ENCODE data around the gene SLC39A6.
"Not testable (repeated sequence)": the region's sequence is repeated elsewhere in the genome, so short reads cannot be mapped to it uniquely, and the experiment has no call there.

The SLC39A6 gene

DNA sequence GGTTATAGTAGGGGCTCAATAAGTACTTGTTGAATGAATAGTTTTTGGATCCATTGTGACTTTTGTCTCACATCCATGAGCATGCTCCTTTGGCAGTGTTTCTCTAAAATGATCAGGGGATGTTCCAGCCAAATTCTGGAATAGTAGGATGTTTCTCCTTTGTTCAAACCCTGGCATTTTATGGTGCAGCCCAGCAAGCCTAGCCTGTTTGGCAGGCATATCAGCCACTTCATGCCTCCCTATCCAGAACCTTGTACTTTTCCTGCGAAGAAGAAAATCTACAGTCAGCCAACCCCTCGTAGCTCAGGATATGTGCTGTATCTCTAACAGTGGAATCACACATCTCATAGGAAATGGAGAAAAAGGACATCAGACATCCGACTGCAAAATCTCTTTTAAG lies 34.7 kb downstream of the SLC39A6 start:
- no peaks in the 10 kb centered on the region for H3K79me2 ChIP-seq (ENCODE audit: control insufficient read depth, insufficient read depth, low read length)

DNA sequence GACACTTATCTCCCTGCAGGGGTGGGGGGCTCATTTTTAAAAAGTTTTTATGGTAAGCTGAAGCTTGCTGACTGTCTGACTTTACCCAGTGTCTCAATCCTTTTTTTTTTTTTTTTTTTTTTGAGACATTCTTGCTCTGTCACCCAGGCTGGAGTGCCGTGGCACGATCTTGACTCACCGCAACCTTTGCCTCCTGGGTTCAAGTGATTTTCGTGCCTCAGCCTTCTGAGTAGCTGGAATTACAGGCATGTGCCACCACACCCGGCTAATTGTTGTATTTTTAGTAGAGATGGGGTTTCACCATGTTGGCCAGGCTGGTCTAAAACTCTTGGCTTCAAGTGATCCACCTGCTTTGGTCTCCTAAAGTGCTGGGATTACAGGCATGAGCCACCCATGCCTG lies 37.0 kb downstream of the SLC39A6 start:
- not testable (repeated sequence) for H3K18ac ChIP-seq (ENCODE audit: low read length); H3K4me1 ChIP-seq (ENCODE audit: control insufficient read depth, low read depth, low read length); H3K4me3 ChIP-seq (ENCODE audit: low read length); H3K79me2 ChIP-seq (ENCODE audit: control insufficient read depth, insufficient read depth, low read length); H2BK5ac ChIP-seq (ENCODE audit: low read length); H3K27ac ChIP-seq (ENCODE audit: low read depth, low read length); DNase-seq; H3K9ac ChIP-seq (ENCODE audit: low read length); H3K23ac ChIP-seq (ENCODE audit: low read length); H3K79me1 ChIP-seq (ENCODE audit: low read length); H2BK120ac ChIP-seq (ENCODE audit: low read depth, low read length); H3K56ac ChIP-seq (ENCODE audit: low read length); H2BK15ac ChIP-seq (replicated peaks; ENCODE audit: low read depth); H3K4ac ChIP-seq (ENCODE audit: low read depth, low read length); H4K8ac ChIP-seq (ENCODE audit: low read depth, low read length); H2AK5ac ChIP-seq (ENCODE audit: low read length); H4K5ac ChIP-seq (ENCODE audit: low read length); H3K36me3 ChIP-seq (ENCODE audit: control insufficient read depth, insufficient read depth, low read length); H3K27me3 ChIP-seq (ENCODE audit: insufficient read depth, low read length, poor library complexity); H3K4me2 ChIP-seq (ENCODE audit: low read length)
- no CpG with 5 or more reads among the region's 5 CpGs for WGBS (ENCODE audit: extremely low coverage, insufficient coverage, low lambda C conversion rate)

More for the DNA sequence above, 34.7 kb downstream of the SLC39A6 start:
- no peak overlapping the region for H2BK120ac ChIP-seq (ENCODE audit: low read depth, low read length)
- H3K36me3 ChIP-seq (ENCODE audit: control insufficient read depth, insufficient read depth, low read length), result no peaks in the 10 kb centered on the region
- H2BK5ac ChIP-seq (ENCODE audit: low read length), result no peak overlapping the region
- no CpG with 5 or more reads among the region's 3 CpGs for WGBS (ENCODE audit: extremely low coverage, insufficient coverage, low lambda C conversion rate)
- H3K4me1 ChIP-seq (ENCODE audit: control insufficient read depth, low read depth, low read length), result no peaks in the 10 kb centered on the region
- H3K18ac ChIP-seq (ENCODE audit: low read length), result no peak overlapping the region
- no peak for DNase-seq
- H4K8ac ChIP-seq (ENCODE audit: low read depth, low read length), result no peak overlapping the region
- H3K23ac ChIP-seq (ENCODE audit: low read length), result no peak overlapping the region
- H4K5ac ChIP-seq (ENCODE audit: low read length), result no peak overlapping the region
- H3K27ac ChIP-seq (ENCODE audit: low read depth, low read length), result no peak overlapping the region
- no peak overlapping the region for H2AK5ac ChIP-seq (ENCODE audit: low read length)
- no peak overlapping the region for H2BK15ac ChIP-seq (replicated peaks; ENCODE audit: low read depth)
- H3K79me1 ChIP-seq (ENCODE audit: low read length), result no peaks in the 10 kb centered on the region
- no peak overlapping the region for H3K56ac ChIP-seq (ENCODE audit: low read length)
- no peak overlapping the region for H3K9ac ChIP-seq (ENCODE audit: low read length)
- H3K4me3 ChIP-seq (ENCODE audit: low read length), result no peak overlapping the region
- no peak overlapping the region for H3K4me2 ChIP-seq (ENCODE audit: low read length)
- H3K4ac ChIP-seq (ENCODE audit: low read depth, low read length), result no peak overlapping the region
- no peaks in the 10 kb centered on the region for H3K27me3 ChIP-seq (ENCODE audit: insufficient read depth, low read length, poor library complexity)

- no peak overlapping the region for H2BK120ac ChIP-seq (ENCODE audit: low read depth, low read length)
- H3K36me3 ChIP-seq (ENCODE audit: control insufficient read depth, insufficient read depth, low read length), result no peaks in the 10 kb centered on the region
Measured at GRCh38 chr18:36089001-36089400, 40.1 kb downstream of the SLC39A6 start.

DNA sequence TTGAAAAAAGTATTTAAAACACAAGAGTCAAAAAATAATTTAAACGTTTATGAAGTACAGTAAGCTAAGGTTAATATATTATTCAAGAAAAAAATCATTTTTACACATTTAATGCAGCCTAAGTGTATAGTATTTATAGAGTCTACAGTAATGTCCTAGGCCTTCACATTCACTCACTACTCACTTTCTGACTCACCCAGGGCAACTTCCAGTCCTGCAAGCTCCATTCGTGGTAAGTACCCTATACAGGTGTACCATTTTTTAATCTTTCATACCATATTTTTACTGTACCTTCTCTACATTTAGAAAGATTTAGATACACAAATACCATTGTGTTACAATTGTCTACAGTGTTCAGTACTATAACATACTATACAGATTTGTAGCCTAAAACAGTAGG lies 40.9 kb downstream of the SLC39A6 start:
- H3K23ac ChIP-seq (ENCODE audit: low read length), result no peak overlapping the region
- H3K56ac ChIP-seq (ENCODE audit: low read length), result no peak overlapping the region
- no peak overlapping the region for H4K5ac ChIP-seq (ENCODE audit: low read length)
- no peak overlapping the region for H2BK120ac ChIP-seq (ENCODE audit: low read depth, low read length)
- no peak overlapping the region for H3K4me2 ChIP-seq (ENCODE audit: low read length)
- H3K4me3 ChIP-seq (ENCODE audit: low read length), result no peak overlapping the region
- H4K8ac ChIP-seq (ENCODE audit: low read depth, low read length), result no peak overlapping the region
- H3K9ac ChIP-seq (ENCODE audit: low read length), result no peak overlapping the region
- no peak overlapping the region for H2BK15ac ChIP-seq (replicated peaks; ENCODE audit: low read depth)
- H3K79me1 ChIP-seq (ENCODE audit: low read length), result no peaks in the 10 kb centered on the region
- no peak overlapping the region for H3K18ac ChIP-seq (ENCODE audit: low read length)
- H3K79me2 ChIP-seq (ENCODE audit: control insufficient read depth, insufficient read depth, low read length), result no peaks in the 10 kb centered on the region
- no peak for DNase-seq
- no peaks in the 10 kb centered on the region for H3K27me3 ChIP-seq (ENCODE audit: insufficient read depth, low read length, poor library complexity)
- no CpG with 5 or more reads among the region's 2 CpGs for WGBS (ENCODE audit: extremely low coverage, insufficient coverage, low lambda C conversion rate)
- H3K4me1 ChIP-seq (ENCODE audit: control insufficient read depth, low read depth, low read length), result no peaks in the 10 kb centered on the region
- no peaks in the 10 kb centered on the region for H3K36me3 ChIP-seq (ENCODE audit: control insufficient read depth, insufficient read depth, low read length)
- H2BK5ac ChIP-seq (ENCODE audit: low read length), result no peak overlapping the region
- no peak overlapping the region for H2AK5ac ChIP-seq (ENCODE audit: low read length)
- no peak overlapping the region for H3K4ac ChIP-seq (ENCODE audit: low read depth, low read length)
- no peak overlapping the region for H3K27ac ChIP-seq (ENCODE audit: low read depth, low read length)

More at GRCh38 chr18:36089001-36089400, 40.1 kb downstream of the SLC39A6 start:
- Histone ChIP-seq H3K56ac (ENCODE audit: low read length) (no peak overlapping the region), H2BK5ac (ENCODE audit: low read length) (no peak overlapping the region), H2BK15ac (replicated peaks; ENCODE audit: low read depth) (no peak overlapping the region), H2AK5ac (ENCODE audit: low read length) (no peak overlapping the region), H3K4me2 (ENCODE audit: low read length) (no peak overlapping the region), H3K18ac (ENCODE audit: low read length) (no peak overlapping the region), H3K27me3 (ENCODE audit: insufficient read depth, low read length, poor library complexity) (no peaks in the 10 kb centered on the region), H3K4ac (ENCODE audit: low read depth, low read length) (no peak overlapping the region), H4K8ac (ENCODE audit: low read depth, low read length) (no peak overlapping the region), H3K4me3 (ENCODE audit: low read length) (no peak overlapping the region), H3K79me2 (ENCODE audit: control insufficient read depth, insufficient read depth, low read length) (no peaks in the 10 kb centered on the region), H4K5ac (ENCODE audit: low read length) (no peak overlapping the region), H3K4me1 (ENCODE audit: control insufficient read depth, low read depth, low read length) (no peaks in the 10 kb centered on the region), H3K9ac (ENCODE audit: low read length) (no peak overlapping the region), H3K27ac (ENCODE audit: low read depth, low read length) (no peak overlapping the region), H3K23ac (ENCODE audit: low read length) (no peak overlapping the region), H3K79me1 (ENCODE audit: low read length) (no peaks in the 10 kb centered on the region)
- WGBS (ENCODE audit: extremely low coverage, insufficient coverage, low lambda C conversion rate), result no CpG with 5 or more reads among the region's 6 CpGs
- DNase-seq, result no peak

DNA sequence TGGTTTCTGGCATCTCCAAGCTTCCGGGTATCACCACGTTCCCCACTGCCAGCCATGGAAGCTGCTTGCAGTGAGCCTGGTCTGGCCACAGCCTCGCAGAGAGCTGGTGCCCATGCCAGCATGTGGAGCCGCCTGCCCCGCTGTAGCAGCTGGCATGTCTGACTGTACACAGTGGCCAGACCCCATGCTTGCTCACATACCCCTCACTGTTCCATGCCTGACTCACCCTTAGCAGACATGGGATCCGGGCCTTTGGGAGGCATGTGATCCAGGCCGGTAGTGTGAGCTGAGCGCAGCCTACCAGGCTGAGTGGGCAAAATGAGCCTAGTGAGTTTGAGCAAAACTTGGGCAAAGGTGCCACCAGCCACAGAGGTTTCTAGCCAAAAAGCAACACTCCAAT lies 43.0 kb downstream of the SLC39A6 start:
- no peak for DNase-seq
- no peak overlapping the region for H3K9ac ChIP-seq (ENCODE audit: low read length)
- H3K27me3 ChIP-seq (ENCODE audit: insufficient read depth, low read length, poor library complexity), result no peaks in the 10 kb centered on the region
- H2BK15ac ChIP-seq (replicated peaks; ENCODE audit: low read depth), result no peak overlapping the region
- no peak overlapping the region for H3K27ac ChIP-seq (ENCODE audit: low read depth, low read length)
- H3K4me2 ChIP-seq (ENCODE audit: low read length), result no peak overlapping the region
- H3K23ac ChIP-seq (ENCODE audit: low read length), result no peak overlapping the region
- no peak overlapping the region for H3K18ac ChIP-seq (ENCODE audit: low read length)
- no peaks in the 10 kb centered on the region for H3K79me1 ChIP-seq (ENCODE audit: low read length)
- no peak overlapping the region for H2AK5ac ChIP-seq (ENCODE audit: low read length)
- H3K4me3 ChIP-seq (ENCODE audit: low read length), result no peak overlapping the region
- no peak overlapping the region for H3K56ac ChIP-seq (ENCODE audit: low read length)
- no peak overlapping the region for H2BK5ac ChIP-seq (ENCODE audit: low read length)
- no peak overlapping the region for H2BK120ac ChIP-seq (ENCODE audit: low read depth, low read length)
- H4K5ac ChIP-seq (ENCODE audit: low read length), result no peak overlapping the region
- H3K79me2 ChIP-seq (ENCODE audit: control insufficient read depth, insufficient read depth, low read length), result no peaks in the 10 kb centered on the region
- H3K4me1 ChIP-seq (ENCODE audit: control insufficient read depth, low read depth, low read length), result no peaks in the 10 kb centered on the region
- no CpG with 5 or more reads among the region's 8 CpGs for WGBS (ENCODE audit: extremely low coverage, insufficient coverage, low lambda C conversion rate)
- H3K36me3 ChIP-seq (ENCODE audit: control insufficient read depth, insufficient read depth, low read length), result no peaks in the 10 kb centered on the region
- H4K8ac ChIP-seq (ENCODE audit: low read depth, low read length), result no peak overlapping the region
- no peak overlapping the region for H3K4ac ChIP-seq (ENCODE audit: low read depth, low read length)

GRCh38 chr18:36085195-36085594 lies 43.9 kb downstream of the SLC39A6 start:
- Histone ChIP-seq H4K8ac (ENCODE audit: low read depth, low read length) (no peak overlapping the region), H3K23ac (ENCODE audit: low read length) (no peak overlapping the region)
- no CpG with 5 or more reads among the region's 4 CpGs for whole genome bisulfite sequencing (ENCODE audit: extremely low coverage, insufficient coverage, low lambda C conversion rate)

More at GRCh38 chr18:36085195-36085594, 43.9 kb downstream of the SLC39A6 start:
- no peak overlapping the region for H4K5ac ChIP-seq (ENCODE audit: low read length)
- H3K27ac ChIP-seq (ENCODE audit: low read depth, low read length), result no peak overlapping the region
- H2BK120ac ChIP-seq (ENCODE audit: low read depth, low read length), result no peak overlapping the region
- H3K4me1 ChIP-seq (ENCODE audit: control insufficient read depth, low read depth, low read length), result no peaks in the 10 kb centered on the region
- no peak overlapping the region for H2BK5ac ChIP-seq (ENCODE audit: low read length)
- no peak overlapping the region for H2AK5ac ChIP-seq (ENCODE audit: low read length)
- H3K79me2 ChIP-seq (ENCODE audit: control insufficient read depth, insufficient read depth, low read length), result no peaks in the 10 kb centered on the region
- H2BK15ac ChIP-seq (replicated peaks; ENCODE audit: low read depth), result no peak overlapping the region
- no peak overlapping the region for H3K4ac ChIP-seq (ENCODE audit: low read depth, low read length)
- DNase-seq, result no peak
- H3K9ac ChIP-seq (ENCODE audit: low read length), result no peak overlapping the region
- H3K79me1 ChIP-seq (ENCODE audit: low read length), result no peaks in the 10 kb centered on the region
- H3K4me3 ChIP-seq (ENCODE audit: low read length), result no peak overlapping the region
- no peak overlapping the region for H3K4me2 ChIP-seq (ENCODE audit: low read length)
- H3K18ac ChIP-seq (ENCODE audit: low read length), result no peak overlapping the region
- H3K56ac ChIP-seq (ENCODE audit: low read length), result no peak overlapping the region
- H3K36me3 ChIP-seq (ENCODE audit: control insufficient read depth, insufficient read depth, low read length), result no peaks in the 10 kb centered on the region
- H3K27me3 ChIP-seq (ENCODE audit: insufficient read depth, low read length, poor library complexity), result no peaks in the 10 kb centered on the region

Data from mesendoderm (in vitro differentiated cells).